ENCODE results near the gene NRP2. TPM values are rescaled to one million over a fixed set of nuclear protein-coding genes. Genes with fewer than 3 reads are reported as not detected.

Gene NRP2
- total and polyA plus RNA-seq, 2 of the 13 experiments (the other 11 are each of a cell fraction or from before 2014, with no cell fraction given): 0.65 to 1.4 TPM

GRCh38 chr2:205682239-205682970 is at the start of gene NRP2 (continued):
- TF ChIP-seq GMEB1 (CRISPR knock-in tag; IDR thresholded peaks at IDR 0.05; ENCODE audit: borderline replicate concordance) (no peak), HINFP (CRISPR knock-in tag; IDR thresholded peaks at IDR 0.05; ENCODE audit: low read depth) (no peak), HMGXB4 (CRISPR knock-in tag; IDR thresholded peaks at IDR 0.05; ENCODE audit: borderline replicate concordance in 1 of 2, low read depth in 1 of 2) (peak in 1 of 2 experiments; percentile 47; a peak in 1 of 4 replicates), ATF2 (CRISPR knock-in tag; IDR thresholded peaks at IDR 0.05) (0 out of 2 replicates have a peak, but pooled peaks have one; percentile 19), MTERF4 (CRISPR knock-in tag; IDR thresholded peaks at IDR 0.05) (no peak), POGZ (CRISPR knock-in tag; IDR thresholded peaks at IDR 0.05) (no peak; the same call in 1 of the 2 replicates), RARG (CRISPR knock-in tag; IDR thresholded peaks at IDR 0.05; ENCODE audit: low read depth) (no peak), ZNF503 (CRISPR knock-in tag; IDR thresholded peaks at IDR 0.05) (no peak), ZNF768 (CRISPR knock-in tag; IDR thresholded peaks at IDR 0.05) (peak; percentile 26; the same call in 1 of the 2 replicates), STAG1 (CRISPR knock-in tag; IDR thresholded peaks at IDR 0.05) (peak; percentile 7; the same call in 1 of the 2 replicates), ZNF607 (CRISPR knock-in tag; IDR thresholded peaks at IDR 0.05; ENCODE audit: borderline replicate concordance) (0 out of 2 replicates have a peak, but pooled peaks have one; percentile 30), CCAR2 (optimal IDR thresholded peaks at IDR 0.05; ENCODE audit: low read depth, low read length) (no peak), ZNF556 (CRISPR knock-in tag; IDR thresholded peaks at IDR 0.05; ENCODE audit: borderline replicate concordance) (peak; percentile 19; the same call in 1 of the 2 replicates), ZNF317 (CRISPR knock-in tag; IDR thresholded peaks at IDR 0.05) (0 out of 2 replicates have a peak, but pooled peaks have one; percentile 29), BCL6 (CRISPR knock-in tag; IDR thresholded peaks at IDR 0.05) (peak; percentile 56; the same call in 1 of the 2 replicates), YEATS4 (CRISPR knock-in tag; IDR thresholded peaks at IDR 0.05; ENCODE audit: borderline replicate concordance) (peak; percentile 49; the same call in 1 of the 2 replicates), IKZF1 (IDR thresholded peaks at IDR 0.05) (no peak), SIN3A (IDR thresholded peaks at IDR 0.05; ENCODE audit: borderline replicate concordance, low read depth, low read length) (no peak), ZNF468 (CRISPR knock-in tag; IDR thresholded peaks at IDR 0.05) (no peak)
